GM19023 (cell line): Measurements from ENCODE around the gene MGME1.
"Not testable (repeated sequence)": the region's sequence is repeated elsewhere in the genome, so short reads cannot be mapped to it uniquely, and the experiment has no call there.

Experiments
- ATAC-seq: cut with Tn5 transposase; IDR thresholded peaks from one replicate; pipeline ENCODE4 v1.9.1; 2021; ENCODE audit warnings: mild to moderate bottlenecking, moderate library complexity; ENCODE audit not compliant: unreplicated experiment

Gene MGME1

DNA sequence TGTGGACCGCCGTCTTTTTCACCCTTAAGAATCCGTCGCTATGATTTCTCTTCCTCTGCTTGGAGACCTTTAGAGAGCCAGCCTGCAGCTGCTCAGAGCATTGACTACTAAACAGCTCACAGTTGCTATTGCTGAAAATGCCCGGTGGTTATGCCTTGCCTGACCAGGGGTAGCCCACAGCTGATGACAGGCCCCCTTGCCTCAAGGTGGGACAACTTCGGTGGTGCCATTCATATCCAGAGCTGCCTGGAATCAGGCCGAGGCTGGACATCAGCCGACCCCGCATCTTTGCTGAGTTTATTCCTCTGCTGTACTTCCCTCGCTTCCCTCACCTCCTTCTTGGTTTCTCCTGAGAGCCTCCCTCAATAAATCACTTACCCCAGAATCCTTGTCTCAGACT, 49.3 kb downstream of the MGME1 start:
- ATAC-seq = no peak

DNA sequence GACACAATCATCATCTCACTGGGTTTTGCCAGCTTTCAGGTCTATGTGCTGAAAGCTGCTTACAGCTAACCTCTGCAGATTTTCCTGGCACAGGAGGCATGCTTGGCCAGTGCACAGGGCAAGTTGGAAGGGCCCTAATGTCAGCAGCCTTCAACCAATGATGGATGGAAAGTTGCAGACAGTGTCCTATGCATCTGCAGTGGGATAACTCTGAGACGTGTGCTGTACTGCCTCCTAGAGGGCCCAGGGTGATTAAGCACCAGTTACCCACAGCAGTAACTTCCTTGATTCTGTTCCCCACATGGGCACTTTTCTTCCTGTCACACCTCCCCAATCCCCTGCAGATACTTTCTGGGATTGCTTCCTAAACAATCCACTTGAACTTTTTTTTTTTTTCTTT, 50.2 kb downstream of the MGME1 start:
- no peak for ATAC-seq

DNA sequence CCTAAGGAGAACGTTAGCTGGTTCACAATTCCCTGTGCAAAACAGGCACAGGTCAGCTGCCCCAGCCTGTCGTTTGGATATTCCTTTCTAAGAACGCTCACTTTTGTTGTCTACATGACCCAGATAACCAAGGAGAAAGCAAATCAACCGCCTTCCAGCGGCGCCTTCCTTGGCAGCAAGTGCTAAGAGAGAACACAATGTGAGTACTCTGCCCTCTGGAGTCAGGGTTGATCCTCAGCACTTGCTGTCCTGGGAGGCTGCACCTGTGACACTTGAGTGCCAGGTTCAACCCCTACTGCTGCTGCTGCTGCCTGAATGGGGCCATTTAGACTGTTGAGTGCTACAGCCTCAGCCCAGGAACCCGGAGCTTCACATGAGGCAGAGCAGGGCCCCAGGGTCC, 52.1 kb downstream of the MGME1 start:
- ATAC-seq = no peak

DNA sequence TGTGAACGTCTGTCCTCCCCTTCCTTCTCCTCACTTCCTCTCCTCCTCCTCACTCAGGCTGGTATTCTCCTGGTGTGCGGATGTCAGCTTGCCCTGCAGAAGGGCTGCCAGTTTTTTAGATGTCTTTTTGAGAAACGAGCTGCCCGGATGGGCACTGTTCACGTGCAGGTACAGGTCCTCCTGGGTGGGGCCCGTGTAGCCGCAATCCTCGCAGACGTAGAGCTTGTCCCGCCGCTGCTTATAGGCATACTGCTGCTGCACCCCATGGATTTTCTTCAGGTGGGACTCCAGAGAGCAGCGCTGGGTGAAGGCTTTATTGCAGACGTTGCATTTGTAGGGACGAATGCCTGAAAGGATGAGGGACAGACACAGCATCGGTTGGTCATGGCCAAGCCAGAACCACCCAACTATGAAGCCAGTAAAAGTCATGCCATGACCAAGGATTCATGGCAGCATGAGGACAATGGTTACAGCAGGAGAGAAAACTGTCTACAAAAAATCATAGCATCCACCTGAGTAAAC, 55.8 kb downstream of the MGME1 start:
- no peak for ATAC-seq

GRCh38 chr20:18027011-18027410, 58.2 kb downstream of the MGME1 start:
- not testable (repeated sequence) for ATAC-seq

DNA sequence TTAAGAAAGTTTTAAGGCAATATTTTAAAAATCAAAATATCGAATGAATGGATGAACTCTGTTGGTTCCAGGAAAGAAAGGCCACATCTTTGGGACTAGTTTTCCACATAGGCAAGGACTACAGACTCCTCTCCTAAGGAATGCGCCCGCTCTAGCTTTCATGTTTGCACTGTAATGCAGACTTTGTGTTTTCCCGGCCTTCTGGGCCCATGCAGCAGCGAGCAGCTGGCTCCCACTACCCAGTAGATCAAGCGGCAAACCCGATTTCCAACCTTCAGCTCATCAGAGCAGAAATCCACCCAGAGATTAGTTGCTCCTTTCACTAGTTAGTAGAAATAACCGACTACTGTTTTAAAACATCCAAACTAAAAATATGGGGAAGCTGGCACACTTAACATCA, 61.2 kb downstream of the MGME1 start:
- no peak for ATAC-seq

- ATAC-seq = no peak
Measured at GRCh38 chr20:18031050-18031449, 62.2 kb downstream of the MGME1 start.

DNA sequence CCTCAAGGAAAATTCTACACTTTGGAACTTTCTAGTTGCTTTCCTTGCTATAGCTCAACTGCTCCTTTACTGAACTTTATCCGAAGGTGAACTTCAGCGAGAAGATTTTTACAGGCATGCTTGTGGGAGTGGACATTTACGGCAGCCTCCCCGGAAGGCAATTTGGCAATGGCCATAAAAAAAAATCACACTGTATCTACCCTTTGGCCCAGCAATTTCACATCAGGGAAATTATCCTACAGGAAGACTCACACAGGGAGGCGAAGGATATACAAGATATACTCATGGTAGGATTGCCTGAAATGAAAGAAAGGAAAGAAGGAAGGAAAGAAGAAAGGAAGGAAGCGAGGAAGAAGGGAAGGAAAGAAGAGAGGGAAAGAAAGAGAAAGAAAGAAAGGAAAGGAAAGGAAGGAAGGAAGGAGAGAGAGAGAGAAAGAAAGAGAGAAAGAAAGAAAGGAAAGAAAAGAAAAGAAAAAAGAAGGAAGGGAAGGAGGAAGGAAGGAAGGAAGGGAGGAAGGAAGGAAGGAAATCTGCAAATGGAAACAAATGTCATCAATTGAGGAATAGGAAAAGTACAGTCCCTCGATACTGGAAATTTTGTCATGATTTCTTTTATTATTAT, 63.2 kb downstream of the MGME1 start:
- ATAC-seq = no peak

DNA sequence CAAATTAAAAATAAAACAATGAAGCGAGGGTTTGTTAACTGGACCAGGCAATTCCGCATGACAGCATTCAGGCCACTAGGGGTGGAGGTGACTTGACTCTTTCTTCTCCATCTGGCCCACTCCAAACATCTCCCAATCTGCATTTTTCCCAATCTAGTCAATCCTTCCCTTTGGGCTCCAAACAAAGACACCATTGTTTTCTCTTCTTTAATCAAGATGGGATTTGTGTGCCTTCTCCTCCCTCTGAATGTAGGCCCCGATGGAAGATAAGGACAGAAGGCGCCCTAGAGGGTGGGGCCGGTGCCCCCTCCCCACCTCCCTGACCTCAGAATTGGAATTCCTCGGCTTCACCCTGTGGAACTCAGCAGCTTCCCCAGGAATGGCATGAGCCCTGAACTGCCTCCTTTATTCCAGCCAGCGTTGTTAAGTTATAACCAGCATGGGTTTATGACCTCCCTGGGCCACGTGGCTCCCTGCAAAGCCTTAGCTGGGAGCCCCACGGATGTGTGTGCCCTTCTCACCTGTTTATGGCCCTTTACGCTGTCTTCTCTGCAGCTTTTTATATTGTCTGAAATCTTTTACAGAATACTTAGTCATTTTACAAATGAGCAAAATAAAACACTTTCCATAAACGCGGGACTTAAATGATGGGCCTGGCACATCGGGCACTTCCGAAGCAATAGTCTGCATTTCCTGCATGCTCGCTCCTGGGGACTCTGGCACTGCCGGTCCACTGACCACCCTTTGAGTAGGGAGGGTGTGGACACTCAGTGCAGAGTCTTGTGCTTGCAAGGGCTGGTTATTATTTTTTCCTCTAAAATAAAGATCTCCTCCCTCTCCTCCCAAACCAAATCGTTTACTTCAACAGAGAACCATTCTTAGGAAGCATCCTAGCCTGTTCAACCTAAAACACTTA, 64.4 kb downstream of the MGME1 start:
- no peak for ATAC-seq

GRCh38 chr20:18034039-18034438, 65.2 kb downstream of the MGME1 start:
- no peak for ATAC-seq

- no peak for ATAC-seq
Measured at GRCh38 chr20:18039063-18039462, 70.2 kb downstream of the MGME1 start.
